Calu3 (cell line): ENCODE measurements around the gene GDPD5. TPM values are rescaled to one million over a fixed set of nuclear protein-coding genes. Genes with fewer than 3 reads are reported as not detected.

Experiments
- BruUV-seq: library from RNA; stranded (reverse); fragments of 400-500 nt; replicated peaks from 2 replicates; lab custom pipeline; 2021; lab: Mats Ljungman, UMichigan
- CTCF ChIA-PET: fragments of 300-600 bp; sonication (Branson Sonifier 250); formaldehyde crosslinking; loops from one replicate; lab custom pipeline; 2022; ENCODE audit warnings: antibody characterized with exemption; lab: Charles Lee
- DNase-seq: peaks from one replicate; pipeline ENCODE4 v3.0.0; 2022
- H3K27ac Mint-ChIP-seq: one replicate; pipeline ENCODE4 v1.8.0; 2022; ENCODE audit warnings: mixed read lengths; ENCODE audit not compliant: unreplicated experiment
- H3K27me3 Mint-ChIP-seq: one replicate; pipeline ENCODE4 v1.8.0; 2022; ENCODE audit warnings: mixed read lengths; ENCODE audit not compliant: unreplicated experiment
- H3K36me3 Mint-ChIP-seq: one replicate; pipeline ENCODE4 v1.8.0; 2022; ENCODE audit warnings: mild to moderate bottlenecking, moderate library complexity, mixed read lengths; ENCODE audit not compliant: insufficient read depth, unreplicated experiment
- H3K4me1 Mint-ChIP-seq: one replicate; pipeline ENCODE4 v1.8.0; 2022; ENCODE audit warnings: mild to moderate bottlenecking, low read depth, mixed read lengths; ENCODE audit not compliant: unreplicated experiment
- H3K4me3 Mint-ChIP-seq: one replicate; pipeline ENCODE4 v1.8.0; 2022; ENCODE audit warnings: mild to moderate bottlenecking, low read depth, moderate library complexity, mixed read lengths; ENCODE audit not compliant: unreplicated experiment
- H3K9me3 Mint-ChIP-seq: one replicate; pipeline ENCODE4 v1.8.0; 2022; ENCODE audit warnings: low read depth, mixed read lengths; ENCODE audit not compliant: unreplicated experiment
- CTCF ChIP-seq: fragments of 200-600 bp; IDR thresholded peaks from one replicate; pipeline ENCODE4 v1.8.0; 2022; ENCODE audit warnings: antibody characterized with exemption; ENCODE audit not compliant: unreplicated experiment
- intact Hi-C: fragments of 100-400 bp; cut with micrococcal nuclease; formaldehyde crosslinking; loops from one replicate; pipeline ENCODE4 v1.10.0; 2022; ENCODE audit not compliant: unreplicated experiment
- total RNA-seq: library from RNA; stranded (reverse); gene quantifications from 2 replicates; pipeline ENCODE4 v1.2.3, GENCODE V29; 2022

The GDPD5 gene
- total RNA-seq, 1 experiment from 2014 or later = 7.0 TPM

GRCh38 chr11:75477614-75477935 is 48.2 kb downstream of the GDPD5 start:
- H3K27ac Mint-ChIP-seq = no peak overlapping the region
- DNase-seq = no peak
- TF ChIP-seq CTCF = no peak
- peaks cover 21% of the 10 kb centered on the region for H3K27me3 Mint-ChIP-seq
- H3K4me3 Mint-ChIP-seq = no peak overlapping the region
- no peaks in the 10 kb centered on the region for H3K4me1 Mint-ChIP-seq
- intact Hi-C loops = no loop called here
- H3K36me3 Mint-ChIP-seq = peaks cover 5% of the 10 kb centered on the region
- CTCF ChIA-PET = interaction anchor here (1.0 kb wide), 1 partner anchor 97 kb away, joined by 3 read pairs; no protein-coding TSS in a partner anchor
- H3K9me3 Mint-ChIP-seq = no peaks in the 10 kb centered on the region
- BruUV-seq = no TSS peak

GRCh38 chr11:75476739-75477613 is 48.8 kb downstream of the GDPD5 start:
- H3K9me3 Mint-ChIP-seq = no peaks in the 10 kb centered on the region
- intact Hi-C loops = no loop called here
- no peak for TF ChIP-seq CTCF
- H3K27me3 Mint-ChIP-seq = peaks cover 21% of the 10 kb centered on the region
- no peak overlapping the region for H3K4me3 Mint-ChIP-seq
- H3K4me1 Mint-ChIP-seq = no peaks in the 10 kb centered on the region
- no TSS peak for BruUV-seq
- no peak overlapping the region for H3K27ac Mint-ChIP-seq
- CTCF ChIA-PET = interaction anchor here (1.0 kb wide), 1 partner anchor 97 kb away, joined by 3 read pairs; no protein-coding TSS in a partner anchor
- DNase-seq = no peak
- H3K36me3 Mint-ChIP-seq = peaks cover 5% of the 10 kb centered on the region

- CTCF ChIA-PET = interaction anchor here (0.6 kb wide), 1 partner anchor 60 kb away, joined by 7 read pairs; no protein-coding TSS in a partner anchor
- Mint-ChIP-seq H3K27ac (no peak overlapping the region), H3K4me3 (no peak overlapping the region)
These were observed 49.7 kb downstream of the GDPD5 start for GRCh38 chr11:75475767-75476650.

More at GRCh38 chr11:75475767-75476650, 49.7 kb downstream of the GDPD5 start:
- no peak for TF ChIP-seq CTCF
- no peaks in the 10 kb centered on the region for H3K4me1 Mint-ChIP-seq
- no peaks in the 10 kb centered on the region for H3K9me3 Mint-ChIP-seq
- intact Hi-C loops = no loop called here
- no TSS peak for BruUV-seq
- no peak for DNase-seq
- H3K27me3 Mint-ChIP-seq = peaks cover 25% of the 10 kb centered on the region
- peaks cover 5% of the 10 kb centered on the region for H3K36me3 Mint-ChIP-seq
